Stimulated activated CD8-positive, alpha-beta memory T cell treated with anti-CD3 and anti-CD28 coated beads, Interleukin-12 subunit alpha, Interleukin-12 subunit beta, amount 100 ng/mL, for 1 hour (primary cell): ENCODE measurements around the gene MTERF4.
A peak's percentile ranks its signal among the peaks of the same experiment; 100 is the strongest.

ENCODE experiments used
- DNase-seq: peaks from one replicate; pipeline ENCODE4 v3.0.0-alpha.2; 2020; ENCODE audit warnings: low read depth

MTERF4 gene, protein sequence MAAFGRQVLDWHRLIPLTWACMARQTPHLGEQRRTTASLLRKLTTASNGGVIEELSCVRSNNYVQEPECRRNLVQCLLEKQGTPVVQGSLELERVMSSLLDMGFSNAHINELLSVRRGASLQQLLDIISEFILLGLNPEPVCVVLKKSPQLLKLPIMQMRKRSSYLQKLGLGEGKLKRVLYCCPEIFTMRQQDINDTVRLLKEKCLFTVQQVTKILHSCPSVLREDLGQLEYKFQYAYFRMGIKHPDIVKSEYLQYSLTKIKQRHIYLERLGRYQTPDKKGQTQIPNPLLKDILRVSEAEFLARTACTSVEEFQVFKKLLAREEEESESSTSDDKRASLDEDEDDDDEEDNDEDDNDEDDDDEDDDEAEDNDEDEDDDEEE

DNA sequence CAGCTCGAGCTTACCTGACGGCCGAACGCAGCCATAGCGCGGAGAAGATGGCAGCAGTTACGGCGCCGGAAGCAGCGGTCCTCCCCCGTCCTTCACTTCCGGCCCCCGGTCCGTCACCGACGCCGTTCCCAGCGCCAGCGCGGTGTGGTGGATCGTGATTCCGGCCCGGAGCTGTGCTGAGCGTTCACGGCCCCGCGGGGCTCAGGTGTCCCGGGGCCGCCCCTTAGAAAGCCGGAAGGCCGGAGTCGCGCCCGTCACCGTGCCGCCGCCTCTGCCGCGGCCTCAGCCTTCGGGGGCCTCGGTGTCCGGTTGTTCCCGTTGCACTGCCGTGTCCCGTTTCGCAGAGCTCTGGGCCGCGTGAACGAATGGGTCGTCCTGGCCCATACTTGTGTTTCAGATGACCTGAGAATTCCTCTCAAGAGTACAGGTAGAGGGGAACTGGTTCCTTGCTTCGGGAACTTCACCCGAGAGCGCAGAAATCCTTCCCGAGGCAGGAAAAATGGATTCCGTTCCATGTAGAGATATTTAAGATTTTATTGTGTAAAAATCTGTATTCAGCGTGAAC lies at the start of gene MTERF4:
Gene MTERF4 (minus strand): TSS at position 49 of the 565 bp plus-strand sequence. CDS start 14 bp downstream, at position 35.
- peak; percentile 80 for DNase-seq

DNA sequence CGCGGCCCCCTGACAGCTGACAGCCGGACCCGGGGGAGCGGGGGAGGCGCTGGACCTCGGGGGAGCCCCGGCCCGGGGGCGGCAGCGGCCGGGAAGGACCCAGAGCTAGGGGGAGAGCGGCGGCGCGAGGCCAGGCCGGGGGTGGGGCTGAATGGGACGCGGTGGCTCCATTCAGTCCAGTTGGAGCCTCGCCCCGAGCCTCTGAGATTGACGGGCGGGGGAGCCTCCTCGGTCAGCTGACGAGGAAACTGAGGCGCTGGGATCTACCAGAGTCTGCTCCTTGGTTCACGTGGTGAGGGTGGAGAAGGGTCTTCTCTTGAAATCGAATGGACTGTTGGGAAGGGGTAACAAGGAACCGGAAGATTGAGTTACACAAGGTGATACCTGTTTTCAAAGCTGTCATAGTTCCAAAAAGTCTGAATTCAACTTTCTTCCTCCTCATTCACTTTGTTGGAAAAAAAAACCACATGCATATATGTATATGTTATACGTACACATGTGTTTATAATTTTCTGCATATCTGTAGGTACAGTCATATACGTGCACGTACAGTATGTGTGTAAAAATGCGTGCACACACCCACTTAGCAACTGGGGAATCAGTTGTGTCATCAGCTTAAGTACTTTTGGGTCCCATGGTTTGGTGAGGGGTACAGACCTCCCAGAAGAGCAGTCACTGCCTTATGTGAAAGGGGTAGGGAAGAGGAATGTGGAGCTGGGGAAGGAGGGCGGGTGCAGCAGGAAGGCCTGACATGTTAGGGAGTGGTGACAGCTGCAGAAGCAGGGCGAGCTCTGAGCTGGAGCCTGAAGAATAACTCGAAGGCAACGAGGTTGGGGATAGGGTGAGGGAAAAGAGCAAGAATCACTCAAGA lies 48.8 kb upstream of the MTERF4 start:
- no peak for DNase-seq

DNA sequence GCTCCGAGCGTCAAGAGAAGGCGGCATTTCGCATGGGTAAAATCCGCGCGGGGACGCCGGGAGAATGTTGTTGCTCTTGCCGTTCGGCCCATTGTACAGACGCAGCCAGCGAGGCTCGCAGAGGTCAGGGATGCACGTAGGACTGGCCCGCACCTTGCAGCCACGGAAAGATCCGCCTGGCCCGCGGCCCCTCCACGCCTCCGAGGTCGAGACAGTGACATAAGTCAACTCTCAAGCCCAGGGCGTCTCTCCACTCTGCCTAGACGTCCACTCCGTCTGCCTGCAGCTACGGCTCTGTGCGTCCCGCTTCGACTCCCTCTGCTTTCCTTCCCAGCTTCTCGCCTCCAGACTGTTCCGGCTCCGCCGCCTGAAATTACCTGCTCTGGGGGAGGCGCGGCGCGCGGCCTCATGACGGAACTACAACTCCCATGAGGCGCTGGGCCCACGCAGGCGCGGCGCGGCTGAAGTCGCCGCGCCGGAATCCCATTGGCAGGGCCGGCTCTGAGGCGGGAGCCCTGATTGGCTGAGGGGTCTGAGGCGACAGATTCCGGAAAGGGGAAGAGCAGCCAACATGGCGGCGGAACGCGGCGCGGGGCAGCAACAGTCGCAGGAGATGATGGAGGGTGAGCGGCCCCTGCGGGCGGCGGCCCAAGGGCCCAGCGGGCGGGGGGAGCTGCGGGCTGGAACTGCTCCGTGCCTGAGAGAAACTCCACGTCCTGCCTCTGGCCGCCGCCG lies 48.0 kb upstream of the MTERF4 start, which contains the start of gene PPP1R7:
Gene PPP1R7 (plus strand): TSS at position 543 of the 735 bp plus-strand sequence. CDS start 29 bp downstream, at position 572.
- peak; percentile 91 for DNase-seq

DNA sequence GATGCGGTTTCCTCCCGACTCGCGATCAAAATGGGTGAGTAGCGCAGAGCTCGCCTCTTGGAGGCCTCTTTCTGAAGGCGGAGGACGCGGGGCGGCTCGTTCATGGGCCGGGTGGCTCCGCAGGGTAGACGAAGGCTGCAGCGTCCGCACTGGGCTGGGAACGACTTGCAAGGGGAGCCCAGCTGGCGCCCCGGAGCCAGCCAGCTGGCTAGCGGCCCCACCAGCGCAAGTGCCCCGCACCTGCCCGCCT lies 47.5 kb upstream of the MTERF4 start:
- DNase-seq, result no peak

DNA sequence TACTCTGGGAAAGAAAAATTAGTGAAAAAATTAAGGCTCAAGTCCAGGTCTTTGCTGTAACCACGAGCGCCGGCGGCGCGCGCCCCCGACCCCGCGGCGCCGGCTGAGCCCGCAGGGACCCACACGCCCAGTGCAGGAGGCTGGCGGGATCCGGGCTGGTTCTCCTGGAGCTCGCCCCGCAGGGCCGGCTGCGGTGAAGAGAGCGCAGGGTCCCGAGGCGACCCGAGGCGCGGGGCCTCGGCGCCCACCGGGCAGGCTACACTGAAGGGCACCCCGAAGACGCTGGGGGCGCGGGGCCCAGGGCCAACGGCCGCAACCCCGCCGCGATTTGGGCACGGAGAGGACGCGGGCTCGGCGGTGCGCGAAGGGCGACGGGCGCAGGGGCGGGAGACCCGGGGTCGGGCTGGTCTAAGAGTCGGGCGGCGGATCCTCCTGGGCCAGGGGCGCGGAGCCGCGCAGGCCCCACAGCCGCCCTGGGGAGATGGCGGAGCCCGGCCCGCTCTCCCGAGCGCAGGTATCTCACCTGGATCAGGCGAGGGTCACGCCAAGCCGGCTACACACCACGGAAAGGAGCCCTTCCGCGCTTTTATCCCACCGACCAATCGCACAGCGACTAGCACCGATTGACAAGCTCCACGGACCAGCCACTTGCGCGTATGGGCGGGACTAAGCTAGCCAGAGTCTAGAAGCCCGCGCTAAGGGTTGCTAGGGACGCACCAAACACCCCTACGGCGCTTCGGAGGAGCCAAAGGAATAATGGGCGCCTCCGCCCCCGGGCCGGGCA lies 47.0 kb upstream of the MTERF4 start, which contains the start of gene PASK:
Gene PASK (minus strand): TSS at position 582 of the 784 bp plus-strand sequence. CDS start 6,440 bp downstream, outside the sequence.
- DNase-seq, result peak; percentile 89

DNA sequence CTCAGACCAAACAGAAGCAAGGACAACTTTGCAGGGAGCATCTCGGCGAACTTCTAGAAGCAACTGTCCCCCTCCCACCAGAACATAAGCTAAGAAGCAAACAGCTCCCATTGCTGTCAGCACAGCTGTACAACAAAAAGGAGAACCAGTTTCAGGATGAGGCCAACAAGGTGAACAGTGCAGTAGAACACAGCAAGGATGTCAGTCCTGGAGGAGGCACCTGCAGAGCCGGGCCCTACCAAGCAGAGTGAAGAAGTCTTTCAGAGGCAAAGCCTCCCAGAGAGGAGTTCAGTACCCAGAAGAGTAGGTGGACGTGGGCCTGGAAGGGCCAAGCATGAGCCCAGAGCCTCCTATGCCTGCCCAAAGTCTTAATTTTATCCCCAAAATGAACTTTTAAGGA lies 46.2 kb upstream of the MTERF4 start:
- DNase-seq, result no peak

DNA sequence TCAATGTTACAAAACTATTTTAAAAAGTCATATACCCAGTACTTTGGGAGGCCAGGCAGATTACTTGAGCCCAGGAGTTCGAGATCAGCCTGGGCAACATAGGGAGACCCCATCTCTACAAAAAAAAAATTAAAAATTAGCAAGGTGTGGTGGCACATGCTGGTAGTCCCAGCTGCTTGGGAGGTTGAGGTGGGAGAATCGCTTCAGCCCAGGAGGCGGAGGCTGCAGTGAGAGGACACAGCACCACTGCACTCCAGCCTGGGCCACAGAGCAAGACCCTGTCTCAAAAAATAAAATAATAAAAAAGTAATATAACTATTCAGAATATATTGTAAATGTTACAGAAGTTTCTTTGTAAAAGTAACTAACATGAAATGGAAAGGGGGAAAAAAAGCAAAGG lies 45.2 kb upstream of the MTERF4 start:
- DNase-seq, result no peak

DNA sequence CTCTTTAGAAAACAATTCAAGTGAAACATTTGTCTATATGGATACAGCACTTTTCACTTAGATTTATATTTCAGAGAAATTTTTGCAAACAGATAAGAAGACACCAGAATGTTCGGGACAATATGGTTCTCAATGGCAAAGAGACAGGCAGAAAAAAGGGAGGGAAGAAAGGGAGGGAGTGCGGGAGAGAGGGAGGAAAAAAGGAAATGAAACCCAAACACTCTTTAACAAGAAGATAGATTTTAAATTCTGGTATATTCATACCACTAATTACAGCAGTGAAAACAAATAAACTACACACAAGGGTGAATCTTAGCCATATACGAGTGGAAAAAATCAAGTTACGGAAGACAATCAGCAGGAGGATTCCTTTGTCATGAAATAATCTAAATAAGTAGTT lies 44.2 kb upstream of the MTERF4 start:
- no peak for DNase-seq

DNA sequence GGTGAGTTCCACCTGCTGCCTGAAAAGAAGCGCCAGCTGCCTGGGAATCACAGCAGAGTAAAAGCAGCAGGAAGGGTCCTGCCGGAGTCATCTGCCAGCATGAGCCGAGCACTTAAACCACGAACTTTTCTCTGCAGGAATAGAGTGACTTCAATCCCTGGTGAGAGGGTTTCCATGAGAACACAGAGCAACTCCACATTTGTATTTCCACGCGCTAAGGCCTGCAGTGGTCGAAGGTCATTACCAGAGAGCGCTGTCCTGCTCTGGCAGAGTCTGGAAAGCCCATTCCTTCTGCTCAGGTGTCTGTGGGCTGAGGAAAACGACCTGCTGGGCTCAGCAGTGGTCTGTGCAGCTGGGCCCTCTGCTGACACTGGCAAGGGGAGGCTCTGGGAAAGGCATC lies 40.5 kb upstream of the MTERF4 start:
- no peak for DNase-seq

DNA sequence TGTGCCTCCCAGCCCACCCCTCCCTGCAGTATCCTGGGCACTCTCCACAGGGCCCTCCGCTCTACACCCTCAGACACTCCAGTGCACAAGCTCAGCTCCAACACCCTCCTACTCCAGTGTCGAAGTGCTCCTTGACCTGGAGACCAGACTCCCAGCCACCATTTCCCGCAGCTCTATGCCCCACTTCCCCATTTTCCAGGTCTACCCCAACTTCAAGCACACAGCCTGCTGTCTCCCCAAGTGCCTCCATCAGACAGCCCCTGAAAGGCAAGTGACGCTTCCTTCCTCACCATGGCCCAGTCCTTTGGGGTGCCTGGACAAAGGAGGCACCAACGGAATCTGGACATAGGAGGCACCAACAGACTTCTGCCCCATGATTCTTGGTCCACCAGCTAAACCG lies 40.0 kb upstream of the MTERF4 start:
- no peak for DNase-seq

DNA sequence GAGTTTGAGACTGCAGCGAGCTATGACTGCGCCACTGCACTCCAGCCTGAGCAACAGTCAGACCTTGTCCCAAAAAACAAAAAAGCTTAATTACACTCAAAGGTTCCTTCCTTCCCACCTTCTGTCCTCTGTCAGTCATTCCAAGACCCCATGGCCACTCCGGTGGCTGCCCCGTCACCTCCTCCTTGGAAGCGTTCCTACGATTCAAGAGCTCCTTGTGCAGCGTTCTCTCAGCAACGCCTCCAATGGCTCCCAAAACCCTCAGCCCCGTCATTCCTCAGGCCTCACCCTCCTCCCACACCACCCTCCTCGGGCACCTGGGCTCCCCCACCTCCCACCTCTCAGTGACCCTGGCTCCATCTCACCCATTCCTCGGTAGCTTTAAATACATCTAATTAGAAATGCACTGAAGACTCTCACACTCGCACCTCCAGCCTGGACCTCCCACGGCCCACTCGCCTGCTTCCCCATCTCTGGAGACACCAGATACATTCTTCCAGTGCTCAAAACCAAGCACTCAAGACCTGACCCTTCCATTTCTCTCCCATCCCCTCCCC lies 39.2 kb upstream of the MTERF4 start:
- no peak for DNase-seq

DNA sequence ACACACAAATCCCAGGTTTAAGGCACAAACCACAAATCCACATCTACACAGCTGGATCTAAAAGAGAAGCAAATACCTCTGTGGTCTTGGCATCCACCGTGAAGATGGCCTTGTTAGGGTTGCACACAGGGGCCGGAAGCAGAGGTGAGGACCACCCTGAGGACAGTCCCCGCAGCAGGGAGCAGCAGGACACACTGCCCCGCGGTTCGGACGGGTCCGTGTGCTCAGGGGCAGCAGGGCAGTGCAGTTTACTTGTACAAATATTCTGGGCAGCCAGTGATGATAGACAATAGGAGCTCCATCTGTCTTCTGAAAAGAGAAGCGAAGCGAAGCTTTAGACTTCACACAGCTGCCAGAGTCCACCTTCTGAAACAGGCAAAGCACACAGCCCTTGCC lies 38.4 kb upstream of the MTERF4 start:
- no peak for DNase-seq

DNA sequence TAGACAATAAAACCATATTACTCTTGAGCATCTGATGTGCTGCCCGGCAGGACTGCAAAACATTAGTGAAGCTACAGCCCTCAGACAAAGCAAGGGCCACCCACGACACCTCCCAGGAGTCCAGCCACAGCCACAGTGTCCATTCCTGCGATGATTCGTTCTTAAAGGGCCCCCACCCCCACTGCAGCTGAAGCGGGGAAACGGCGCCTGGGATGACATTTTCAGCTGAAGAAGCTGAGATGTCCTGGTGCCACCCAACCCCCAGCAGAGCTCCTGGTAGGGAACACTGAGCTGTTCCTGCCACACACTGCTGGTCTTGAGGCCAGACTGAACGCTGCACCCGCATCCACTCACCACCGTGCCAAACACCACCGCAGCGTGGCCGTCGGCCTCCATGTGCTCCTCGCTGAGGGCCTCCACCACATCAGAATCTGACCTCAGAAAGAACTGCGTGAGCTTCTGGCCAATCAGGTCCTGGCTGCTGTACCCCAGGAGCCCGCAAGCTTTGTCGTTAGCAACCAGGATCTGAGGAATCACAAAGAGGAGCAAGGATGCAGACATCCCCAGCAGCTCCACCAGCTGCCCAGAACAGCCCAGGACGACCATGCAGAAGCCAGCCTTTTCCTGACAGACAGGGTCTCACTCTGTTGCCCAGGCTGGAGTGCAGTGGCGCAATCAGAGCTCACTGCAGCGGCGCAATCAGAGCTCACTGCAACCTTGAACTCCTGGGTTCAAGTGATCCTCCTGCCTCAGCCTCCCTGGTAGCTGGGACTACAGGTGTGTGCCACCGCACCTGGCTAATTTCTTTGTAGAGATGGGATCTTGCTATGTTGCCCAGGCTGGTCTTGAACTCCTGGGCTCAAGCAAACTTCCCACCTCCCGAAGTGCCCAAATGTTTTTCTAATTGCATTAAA lies 37.7 kb upstream of the MTERF4 start:
- DNase-seq, result no peak

DNA sequence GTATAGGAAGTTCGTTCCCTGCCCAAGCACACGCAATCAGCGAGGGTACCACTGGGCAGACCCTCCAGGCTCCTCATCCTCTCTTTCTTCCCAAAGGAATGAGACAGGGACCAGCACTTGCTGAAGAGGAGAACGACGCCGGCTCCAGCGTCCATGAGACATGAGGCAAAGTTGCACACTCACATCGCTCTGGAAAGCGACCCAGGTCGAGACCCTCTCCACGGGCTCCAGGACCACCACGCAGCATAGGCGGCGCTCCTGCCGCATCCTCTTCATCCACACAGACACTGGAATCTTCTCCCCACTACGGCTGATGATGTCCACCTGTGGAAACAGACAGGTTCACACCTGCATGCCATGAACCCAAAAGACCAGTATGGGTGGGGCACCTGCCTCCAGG lies 36.4 kb upstream of the MTERF4 start:
- DNase-seq, result no peak

DNA sequence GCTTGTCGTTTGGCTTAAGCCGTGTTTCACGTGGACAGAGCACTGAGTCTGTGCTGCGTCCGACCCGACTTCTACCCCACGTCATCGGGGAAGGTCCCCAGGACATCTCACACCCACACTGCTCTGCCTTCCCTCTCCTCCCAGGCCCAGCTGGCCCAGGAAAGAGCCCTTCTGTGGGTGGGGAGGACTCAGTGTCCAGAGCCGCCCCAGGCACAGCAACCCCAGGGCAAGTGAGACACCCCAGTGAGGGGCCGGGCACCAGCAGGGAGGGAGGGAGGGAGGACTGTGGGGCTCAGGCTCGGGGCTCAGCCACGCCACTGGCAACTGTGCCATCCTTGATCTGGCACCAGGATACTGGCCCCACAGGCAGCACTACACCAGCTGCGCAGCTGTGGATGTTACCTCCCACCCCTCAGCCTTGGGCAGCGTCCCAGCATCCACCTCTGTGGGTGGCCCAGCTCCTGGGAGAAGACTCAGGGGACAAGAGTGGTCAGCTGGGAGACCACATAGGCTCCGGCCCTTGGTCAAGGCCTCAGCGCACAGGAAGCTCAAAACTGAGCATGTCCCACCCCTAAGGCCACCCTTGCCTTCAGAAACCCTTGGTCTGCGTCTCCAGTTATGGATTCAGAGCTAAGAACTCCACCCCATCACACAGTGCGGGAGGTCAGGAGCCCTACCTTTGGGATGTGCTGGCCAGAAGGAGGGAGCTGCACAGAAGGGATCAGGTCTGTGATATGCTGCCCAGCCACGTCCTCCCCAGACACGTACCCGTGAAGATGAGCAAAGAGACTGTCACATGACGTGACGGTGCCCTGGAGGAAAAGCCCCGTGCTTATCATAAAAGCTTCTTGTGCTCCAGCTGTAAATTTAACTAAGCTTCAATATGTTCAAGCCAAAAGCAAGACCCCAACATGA lies 35.4 kb upstream of the MTERF4 start:
- no peak for DNase-seq

DNA sequence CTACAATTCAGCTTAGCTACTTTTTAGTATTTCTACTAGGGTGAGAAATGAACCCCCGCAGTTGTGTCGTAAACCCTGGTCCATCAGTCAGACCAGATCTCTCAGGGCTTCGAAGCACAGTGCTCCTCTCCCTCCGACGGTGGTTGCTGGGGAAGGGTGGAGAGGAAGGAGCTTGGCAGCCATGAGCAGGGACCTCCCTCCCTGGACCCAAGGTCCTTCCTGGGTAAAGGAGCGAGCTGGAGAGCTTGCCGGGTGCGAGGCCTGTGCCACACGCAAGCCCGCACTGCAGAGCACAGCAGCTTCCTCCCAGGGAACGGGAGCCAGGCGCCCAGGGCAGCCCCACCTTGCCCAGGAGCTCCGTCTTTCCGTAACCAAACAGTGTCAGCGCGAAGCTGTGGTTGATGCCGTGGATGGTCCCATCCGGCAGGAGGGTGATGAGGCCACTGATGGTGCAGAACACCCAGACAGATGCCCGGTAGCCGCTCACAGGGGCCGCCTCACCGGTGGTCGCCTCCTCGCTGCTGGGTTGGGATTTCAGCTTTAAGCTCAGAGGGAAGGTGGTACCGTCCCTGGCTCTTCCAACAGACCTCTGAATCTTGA lies 34.7 kb upstream of the MTERF4 start:
- no peak for DNase-seq

DNA sequence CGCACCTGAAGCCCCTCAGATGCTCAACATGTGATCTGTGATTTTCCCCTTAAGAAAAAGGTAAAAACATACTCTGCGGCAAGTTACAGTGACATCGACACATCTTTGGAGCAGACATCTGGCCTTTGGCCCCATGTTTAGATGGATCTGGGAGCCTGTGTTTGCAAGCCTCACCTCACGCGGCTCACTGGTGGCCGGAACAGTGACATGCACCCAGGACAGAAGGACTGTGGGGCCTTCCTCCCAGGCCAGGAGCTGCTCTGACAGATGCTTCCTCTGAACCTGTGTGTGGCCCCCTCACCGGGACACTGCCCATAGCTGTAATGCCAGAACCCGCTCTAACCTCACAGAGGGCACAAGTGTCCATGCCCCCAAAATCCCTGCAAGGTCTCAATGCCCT lies 34.1 kb upstream of the MTERF4 start:
- DNase-seq, result no peak

DNA sequence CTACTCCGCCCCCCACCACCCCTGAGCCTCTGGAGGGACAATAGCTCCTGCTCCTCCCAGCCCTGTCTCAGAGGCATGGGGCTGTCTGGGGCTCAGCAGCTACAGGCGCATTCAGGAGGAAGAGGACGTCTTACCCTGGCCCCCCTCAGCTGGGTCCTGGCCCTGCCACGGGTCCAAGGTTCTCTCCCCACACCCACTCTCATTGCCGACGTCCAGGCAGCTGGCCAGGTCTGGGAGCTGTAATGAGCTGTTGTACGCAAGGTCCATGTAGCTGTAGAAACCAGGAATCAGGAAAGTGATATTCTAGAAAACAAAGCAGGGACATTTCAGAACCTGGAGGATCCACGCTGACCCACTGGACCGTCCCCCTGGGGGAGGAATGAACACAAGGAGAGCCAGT lies 33.6 kb upstream of the MTERF4 start:
- DNase-seq, result no peak

DNA sequence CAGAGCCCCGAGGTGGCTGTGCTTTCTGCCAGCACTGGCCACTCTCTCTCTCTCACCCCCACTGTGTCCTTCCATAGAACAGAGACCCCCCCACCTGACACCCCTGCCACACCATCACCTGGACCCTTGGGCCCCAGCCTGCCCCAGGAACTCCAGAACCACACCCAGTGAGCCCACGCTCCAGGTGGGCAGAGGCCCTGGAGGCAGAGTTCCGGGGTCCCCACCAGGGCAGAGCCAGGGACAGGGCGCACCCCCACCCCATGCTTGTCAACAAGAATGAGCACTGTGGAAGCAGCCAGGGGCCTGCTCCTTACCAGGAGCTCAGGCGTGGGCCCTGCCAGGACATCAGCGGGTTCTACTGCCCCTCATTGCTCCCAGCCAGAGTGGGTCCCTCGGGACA lies 32.6 kb upstream of the MTERF4 start:
- DNase-seq, result no peak
